MM.1S (cell line): Measurements from ENCODE around the gene GNL2.

ENCODE experiments used
- CTCF ChIP-seq: fragments of 300-600 bp; sonication (generic); IDR thresholded peaks from 2 replicates; pipeline ENCODE4 v1.5.1; 2016; ENCODE audit warnings: antibody characterized with exemption, low read length, mixed read lengths
- EZH2 ChIP-seq: fragments of 300-600 bp; sonication (generic); optimal IDR thresholded peaks from 2 replicates; pipeline ENCODE3; 2017; ENCODE audit warnings: low read depth, mild to moderate bottlenecking, antibody characterized with exemption, low read length, mixed read lengths

GRCh38 chr1:37612186-37612585 is 16.4 kb upstream of the GNL2 start:
- TF ChIP-seq CTCF = no peak
- TF ChIP-seq EZH2 = no peak
